Measurements from ENCODE around the gene WDR27.
A peak's percentile ranks its signal among the peaks of the same experiment; 100 is the strongest.

The WDR27 gene

GRCh38 chr6:169494038-169494437 lies 207.8 kb downstream of the WDR27 start:
- H3K4me3 ChIP-seq (ENCODE audit: low read depth, low read length) = no peak overlapping the region
- no peak for DNase-seq (ENCODE audit: low read depth)
- TF ChIP-seq CTCF (conservative IDR thresholded peaks at IDR 0.05; ENCODE audit: low read depth, low read length) = no peak

- no peak overlapping the region for H3K4me3 ChIP-seq (ENCODE audit: low read depth, low read length)
- TF ChIP-seq CTCF (conservative IDR thresholded peaks at IDR 0.05; ENCODE audit: low read depth, low read length) = no peak
- no peak for DNase-seq (ENCODE audit: low read depth)
These were observed 210.3 kb downstream of the WDR27 start for GRCh38 chr6:169491482-169491881.

GRCh38 chr6:169490830-169491229 lies 211.0 kb downstream of the WDR27 start:
- DNase-seq (ENCODE audit: low read depth) = no peak
- no peak for TF ChIP-seq CTCF (conservative IDR thresholded peaks at IDR 0.05; ENCODE audit: low read depth, low read length)
- H3K4me3 ChIP-seq (ENCODE audit: low read depth, low read length) = no peak overlapping the region

GRCh38 chr6:169490246-169490641 lies 211.6 kb downstream of the WDR27 start:
- DNase-seq (ENCODE audit: low read depth) = no peak
- H3K4me3 ChIP-seq (ENCODE audit: low read depth, low read length) = no peak overlapping the region
- TF ChIP-seq CTCF (conservative IDR thresholded peaks at IDR 0.05; ENCODE audit: low read depth, low read length) = no peak

- DNase-seq (ENCODE audit: low read depth) = no peak
- H3K4me3 ChIP-seq (ENCODE audit: low read depth, low read length) = no peak overlapping the region
- no peak for TF ChIP-seq CTCF (conservative IDR thresholded peaks at IDR 0.05; ENCODE audit: low read depth, low read length)
These were observed 212.1 kb downstream of the WDR27 start for GRCh38 chr6:169489563-169490245.

GRCh38 chr6:169487579-169488436 lies 214.0 kb downstream of the WDR27 start:
- peak; percentile 56 for DNase-seq (ENCODE audit: low read depth)
- peak; percentile 58 for TF ChIP-seq CTCF (conservative IDR thresholded peaks at IDR 0.05; ENCODE audit: low read depth, low read length)
- H3K4me3 ChIP-seq (ENCODE audit: low read depth, low read length) = no peak overlapping the region
